ENCODE measurements around the gene TET3. TPM values are rescaled to one million over a fixed set of nuclear protein-coding genes. Genes with fewer than 3 reads are reported as not detected.

The TET3 gene
- total RNA-seq, 1 donor from 2014 or later: 34.6 TPM

DNA sequence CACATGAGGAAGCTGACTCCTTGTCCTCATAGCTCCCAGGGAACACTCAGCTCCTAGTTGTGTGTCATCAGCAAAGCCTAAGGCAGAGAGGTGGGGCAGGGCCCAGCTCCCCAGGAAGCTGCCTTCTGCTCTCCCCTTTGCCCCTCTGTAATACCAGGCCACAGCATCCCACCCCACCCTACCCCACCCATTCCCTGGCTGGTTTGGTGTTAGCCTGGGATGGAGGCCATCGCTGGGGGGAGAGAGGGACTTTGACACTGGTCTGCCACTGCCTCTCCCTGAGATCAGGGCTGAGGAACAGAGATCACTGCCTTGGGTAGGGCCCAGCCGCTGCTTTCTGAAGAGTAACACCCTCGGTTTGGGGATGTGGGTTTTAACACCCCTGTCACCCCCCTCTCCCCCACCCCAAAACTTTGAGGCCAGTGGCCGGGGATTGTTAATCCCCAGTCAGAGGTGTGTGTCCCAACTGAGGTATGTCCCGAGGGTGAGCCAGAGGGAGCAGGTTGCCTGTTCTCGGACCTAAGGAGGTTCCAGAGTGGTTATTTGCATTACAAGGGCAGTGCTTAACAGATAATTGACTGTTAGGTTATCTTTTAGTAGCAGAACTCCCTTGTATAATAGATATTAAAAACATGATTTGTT lies 41.4 kb downstream of the TET3 start:
- H3K4me1 Mint-ChIP-seq (ENCODE audit: unreplicated experiment): peaks cover 44% of the 10 kb centered on the region
- H3K36me3 Mint-ChIP-seq: peaks cover 11% of the 10 kb centered on the region
- no peaks in the 10 kb centered on the region for H3K9me3 Mint-ChIP-seq
- H3K4me3 Mint-ChIP-seq: no peak overlapping the region
- no peak overlapping the region for H3K27ac Mint-ChIP-seq
- H3K27me3 Mint-ChIP-seq: no peaks in the 10 kb centered on the region
- TF ChIP-seq, protein P1, sequence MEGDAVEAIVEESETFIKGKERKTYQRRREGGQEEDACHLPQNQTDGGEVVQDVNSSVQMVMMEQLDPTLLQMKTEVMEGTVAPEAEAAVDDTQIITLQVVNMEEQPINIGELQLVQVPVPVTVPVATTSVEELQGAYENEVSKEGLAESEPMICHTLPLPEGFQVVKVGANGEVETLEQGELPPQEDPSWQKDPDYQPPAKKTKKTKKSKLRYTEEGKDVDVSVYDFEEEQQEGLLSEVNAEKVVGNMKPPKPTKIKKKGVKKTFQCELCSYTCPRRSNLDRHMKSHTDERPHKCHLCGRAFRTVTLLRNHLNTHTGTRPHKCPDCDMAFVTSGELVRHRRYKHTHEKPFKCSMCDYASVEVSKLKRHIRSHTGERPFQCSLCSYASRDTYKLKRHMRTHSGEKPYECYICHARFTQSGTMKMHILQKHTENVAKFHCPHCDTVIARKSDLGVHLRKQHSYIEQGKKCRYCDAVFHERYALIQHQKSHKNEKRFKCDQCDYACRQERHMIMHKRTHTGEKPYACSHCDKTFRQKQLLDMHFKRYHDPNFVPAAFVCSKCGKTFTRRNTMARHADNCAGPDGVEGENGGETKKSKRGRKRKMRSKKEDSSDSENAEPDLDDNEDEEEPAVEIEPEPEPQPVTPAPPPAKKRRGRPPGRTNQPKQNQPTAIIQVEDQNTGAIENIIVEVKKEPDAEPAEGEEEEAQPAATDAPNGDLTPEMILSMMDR (conservative IDR thresholded peaks at IDR 0.05): no peak
- DNase-seq (ENCODE audit: extremely low spot score, unreplicated experiment): no peak

DNA sequence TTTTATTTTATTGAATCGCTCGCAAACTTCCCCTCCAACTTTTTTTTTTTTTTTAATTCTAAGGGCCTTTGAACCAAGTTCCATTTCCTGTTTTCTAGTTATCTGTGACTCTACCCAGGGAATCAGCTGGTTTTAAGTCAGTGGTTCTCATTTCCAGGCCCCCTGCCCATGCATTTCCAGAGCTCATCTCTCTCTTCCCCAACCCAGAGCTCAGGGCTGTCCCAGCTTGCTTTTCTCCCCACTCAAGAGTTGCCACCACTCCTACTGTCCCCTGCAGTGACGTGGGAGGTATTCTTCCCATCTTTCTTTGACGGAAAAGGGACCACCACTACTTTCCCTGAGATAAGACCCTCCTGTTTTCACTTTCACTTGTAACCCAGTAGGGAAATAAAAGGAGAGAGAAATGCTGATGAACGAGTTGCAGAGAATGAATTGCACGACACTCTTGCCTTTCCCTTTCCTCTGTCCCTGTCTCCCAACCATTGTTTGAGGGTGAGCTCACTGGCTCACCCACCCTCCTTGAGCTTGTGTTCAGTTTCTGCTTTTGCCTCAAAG lies 42.1 kb downstream of the TET3 start:
- H3K4me1 Mint-ChIP-seq (ENCODE audit: unreplicated experiment): peaks cover 43% of the 10 kb centered on the region
- no peak for DNase-seq (ENCODE audit: extremely low spot score, unreplicated experiment)
- H3K36me3 Mint-ChIP-seq: peaks cover 11% of the 10 kb centered on the region
- H3K9me3 Mint-ChIP-seq: no peaks in the 10 kb centered on the region
- H3K4me3 Mint-ChIP-seq: no peak overlapping the region
- peak overlapping the region; percentile 60 for H3K27ac Mint-ChIP-seq
- no peaks in the 10 kb centered on the region for H3K27me3 Mint-ChIP-seq
- TF ChIP-seq, protein P1 (conservative IDR thresholded peaks at IDR 0.05): no peak

DNA sequence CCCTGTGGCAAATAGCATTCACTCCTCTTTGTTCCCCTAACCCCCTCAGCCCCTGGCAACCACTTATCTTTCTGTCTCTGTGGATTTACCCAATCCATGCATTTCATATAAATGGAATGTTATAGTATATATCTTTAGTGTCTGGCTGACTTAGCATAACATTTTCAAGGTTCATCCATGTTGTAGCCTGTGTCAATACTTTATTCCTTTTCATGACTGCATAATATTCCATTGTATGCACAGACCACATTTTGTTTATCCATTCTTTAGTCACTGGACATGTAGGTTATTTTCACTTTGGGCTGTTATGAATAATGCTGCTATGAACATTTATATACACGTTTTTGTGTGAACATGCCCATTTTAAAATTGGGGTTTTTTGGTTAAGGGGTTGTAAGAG lies 42.8 kb downstream of the TET3 start:
- Mint-ChIP-seq H3K4me1 (ENCODE audit: unreplicated experiment) (peaks cover 44% of the 10 kb centered on the region), H3K27ac (no peak overlapping the region), H3K36me3 (peaks cover 11% of the 10 kb centered on the region), H3K27me3 (no peaks in the 10 kb centered on the region), H3K4me3 (no peak overlapping the region), H3K9me3 (no peaks in the 10 kb centered on the region)
- DNase-seq (ENCODE audit: extremely low spot score, unreplicated experiment): no peak
- TF ChIP-seq, protein P1 (conservative IDR thresholded peaks at IDR 0.05): no peak

DNA sequence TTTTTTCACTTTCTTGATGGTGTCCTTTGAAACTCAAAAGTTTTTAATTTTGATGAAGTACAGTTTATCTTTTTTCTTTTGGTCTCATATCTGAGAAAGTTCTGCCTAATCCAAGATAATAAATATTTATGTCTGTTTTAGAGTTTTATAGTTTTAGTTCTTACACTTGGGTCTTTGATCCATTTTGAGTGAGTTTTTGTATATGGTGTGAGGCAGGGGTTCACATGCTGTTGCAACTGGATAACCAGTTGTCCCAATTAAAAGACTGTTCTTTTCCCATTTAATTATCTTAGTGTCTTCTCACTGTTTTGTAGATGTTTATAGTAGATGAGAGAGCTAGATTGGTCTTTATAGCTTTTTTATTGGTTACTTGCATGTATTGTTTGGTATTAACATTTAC lies 43.6 kb downstream of the TET3 start:
- Mint-ChIP-seq H3K27me3 (no peaks in the 10 kb centered on the region), H3K36me3 (peaks cover 11% of the 10 kb centered on the region), H3K4me3 (no peak overlapping the region), H3K9me3 (no peaks in the 10 kb centered on the region), H3K27ac (no peak overlapping the region), H3K4me1 (ENCODE audit: unreplicated experiment) (peaks cover 52% of the 10 kb centered on the region)
- TF ChIP-seq, protein P1 (conservative IDR thresholded peaks at IDR 0.05): no peak
- DNase-seq (ENCODE audit: extremely low spot score, unreplicated experiment): no peak

DNA sequence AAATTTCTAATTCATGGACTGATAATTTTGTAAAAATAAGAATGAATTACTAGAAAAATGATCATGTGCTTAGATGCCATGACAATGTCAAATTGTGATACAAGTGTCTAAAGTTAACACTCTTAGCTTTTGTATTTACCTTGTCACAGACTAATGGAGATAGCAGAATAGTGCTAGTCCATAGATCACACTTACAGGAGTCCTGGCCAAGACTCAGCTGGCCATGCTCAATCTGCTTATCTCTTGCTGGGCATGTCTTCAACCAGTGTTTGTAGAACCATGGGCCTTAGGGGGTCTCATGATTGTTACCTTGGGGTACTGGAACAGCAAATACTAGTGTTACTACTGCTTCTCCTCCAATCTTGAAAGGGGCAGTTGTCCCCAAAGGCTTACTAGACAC lies 44.0 kb downstream of the TET3 start:
- TF ChIP-seq, protein P1 (conservative IDR thresholded peaks at IDR 0.05): no peak
- Mint-ChIP-seq H3K36me3 (peaks cover 11% of the 10 kb centered on the region), H3K27ac (no peak overlapping the region), H3K9me3 (no peaks in the 10 kb centered on the region), H3K4me3 (no peak overlapping the region), H3K4me1 (ENCODE audit: unreplicated experiment) (peaks cover 53% of the 10 kb centered on the region), H3K27me3 (no peaks in the 10 kb centered on the region)
- DNase-seq (ENCODE audit: extremely low spot score, unreplicated experiment): no peak

All from type B pancreatic cell (in vitro differentiated cells).